IgD-negative memory B cell (primary cell): Measurements from ENCODE around the gene COX4I2. TPM values are rescaled to one million over a fixed set of nuclear protein-coding genes. Genes with fewer than 3 reads are reported as not detected.
"Not testable (repeated sequence)": the region's sequence is repeated elsewhere in the genome, so short reads cannot be mapped to it uniquely, and the experiment has no call there.

Experiments used
- H3K27ac Mint-ChIP-seq, 3 donors: one replicate each; pipeline ENCODE4 v1.8.0; 2020 to 2022; ENCODE audit warnings: mild to moderate bottlenecking in 3 of 3, mixed read lengths in 3 of 3, moderate library complexity in 1 of 3
- H3K27me3 Mint-ChIP-seq: one replicate; pipeline ENCODE4 v1.8.0; 2021; ENCODE audit warnings: mixed read lengths
- H3K36me3 Mint-ChIP-seq: one replicate; pipeline ENCODE4 v1.8.0; 2020; ENCODE audit warnings: mild to moderate bottlenecking, mixed read lengths
- H3K4me1 Mint-ChIP-seq, 3 donors: one replicate each; pipeline ENCODE4 v1.8.0; 2020 to 2022; ENCODE audit warnings: mixed read lengths in 3 of 3, mild to moderate bottlenecking in 1 of 3
- H3K4me3 Mint-ChIP-seq, 4 donors: one replicate each; pipeline ENCODE4 v1.8.0; 2020 to 2022; ENCODE audit warnings: mild to moderate bottlenecking in 4 of 4, mixed read lengths in 4 of 4, moderate library complexity in 3 of 4
- H3K9me3 Mint-ChIP-seq, 3 donors: one replicate each; pipeline ENCODE4 v1.8.0; 2020 to 2021; ENCODE audit warnings: mixed read lengths in 3 of 3, mild to moderate bottlenecking in 1 of 3
- polyA plus RNA-seq: library from polyadenylated mRNA; unstranded; fragments of 300-500 nt; fragmentation: Illumina TruSeq; gene quantifications from one replicate; pipeline ENCODE4 v1.2.3, GENCODE V29; 2021

Gene COX4I2
- polyA plus RNA-seq, 1 donor from 2014 or later: 0.38 TPM

GRCh38 chr20:31630187-31630790, 7.4 kb upstream of the COX4I2 start:
- peaks cover 3 to 4% (median 3%) of the 10 kb centered on the region in 3 donors for H3K4me1 Mint-ChIP-seq
- H3K4me3 Mint-ChIP-seq: no peak overlapping the region
- H3K36me3 Mint-ChIP-seq: no peaks in the 10 kb centered on the region
- H3K27ac Mint-ChIP-seq: no peak overlapping the region
- peaks cover 3% of the 10 kb centered on the region for H3K27me3 Mint-ChIP-seq
- no peaks in the 10 kb centered on the region for H3K9me3 Mint-ChIP-seq

- no peak overlapping the region for H3K27ac Mint-ChIP-seq
- H3K27me3 Mint-ChIP-seq: peaks cover 3% of the 10 kb centered on the region
- peaks cover 0 to under 1% (median 0%) of the 10 kb centered on the region in 3 donors for H3K4me1 Mint-ChIP-seq
- H3K36me3 Mint-ChIP-seq: no peaks in the 10 kb centered on the region
- H3K9me3 Mint-ChIP-seq: no peaks in the 10 kb centered on the region
- no peak overlapping the region for H3K4me3 Mint-ChIP-seq
These were observed 5.0 kb upstream of the COX4I2 start for GRCh38 chr20:31632548-31633338.

- Mint-ChIP-seq H3K9me3 (no peaks in the 10 kb centered on the region), H3K4me3 (no peak overlapping the region), H3K36me3 (no peaks in the 10 kb centered on the region), H3K27ac (no peak overlapping the region), H3K4me1 (no peaks in the 10 kb centered on the region), H3K27me3 (peaks cover 3% of the 10 kb centered on the region)
These were observed 4.3 kb upstream of the COX4I2 start for GRCh38 chr20:31633339-31633914.

GRCh38 chr20:31638317-31638716, 605 bp downstream of the COX4I2 start:
- Mint-ChIP-seq H3K36me3 (no peaks in the 10 kb centered on the region), H3K4me1 (peaks cover 0 to 3% (median 0%) of the 10 kb centered on the region in 3 donors), H3K27me3 (peaks cover 11% of the 10 kb centered on the region), H3K27ac (no peak overlapping the region), H3K4me3 (no peak overlapping the region), H3K9me3 (no peaks in the 10 kb centered on the region)

- peaks cover 14% of the 10 kb centered on the region for H3K27me3 Mint-ChIP-seq
- no peak overlapping the region for H3K4me3 Mint-ChIP-seq
- no peaks in the 10 kb centered on the region for H3K36me3 Mint-ChIP-seq
- H3K4me1 Mint-ChIP-seq: peaks cover 0 to 3% (median 0%) of the 10 kb centered on the region in 3 donors
- H3K27ac Mint-ChIP-seq: no peak overlapping the region
- H3K9me3 Mint-ChIP-seq: no peaks in the 10 kb centered on the region
These were observed 1.1 kb downstream of the COX4I2 start for GRCh38 chr20:31638816-31639215.

GRCh38 chr20:31640259-31640658, 2.5 kb downstream of the COX4I2 start:
- Mint-ChIP-seq H3K4me1 (peaks cover 0 to 3% (median 0%) of the 10 kb centered on the region in 3 donors), H3K4me3 (no peak overlapping the region), H3K27me3 (peaks cover 11% of the 10 kb centered on the region), H3K9me3 (no peaks in the 10 kb centered on the region), H3K36me3 (no peaks in the 10 kb centered on the region), H3K27ac (no peak overlapping the region)

GRCh38 chr20:31641391-31641790, 3.7 kb downstream of the COX4I2 start:
- Mint-ChIP-seq H3K36me3 (no peaks in the 10 kb centered on the region), H3K4me1 (peaks cover 0 to 3% (median 0%) of the 10 kb centered on the region in 3 donors), H3K27me3 (peaks cover 11% of the 10 kb centered on the region), H3K27ac (no peak overlapping the region), H3K9me3 (no peaks in the 10 kb centered on the region), H3K4me3 (no peak overlapping the region)

- H3K9me3 Mint-ChIP-seq: no peaks in the 10 kb centered on the region
- peaks cover 0 to 3% (median 0%) of the 10 kb centered on the region in 3 donors for H3K4me1 Mint-ChIP-seq
- H3K36me3 Mint-ChIP-seq: no peaks in the 10 kb centered on the region
- no peak overlapping the region for H3K4me3 Mint-ChIP-seq
- H3K27ac Mint-ChIP-seq: no peak overlapping the region
- peaks cover 11% of the 10 kb centered on the region for H3K27me3 Mint-ChIP-seq
These were observed 5.1 kb downstream of the COX4I2 start for GRCh38 chr20:31642837-31643236.

- Mint-ChIP-seq H3K27ac (no peak overlapping the region), H3K27me3 (peaks cover 11% of the 10 kb centered on the region), H3K4me1 (peaks cover 0 to 3% (median 0%) of the 10 kb centered on the region in 3 donors), H3K36me3 (no peaks in the 10 kb centered on the region), H3K4me3 (no peak overlapping the region), H3K9me3 (no peaks in the 10 kb centered on the region)
These were observed 5.8 kb downstream of the COX4I2 start for GRCh38 chr20:31643522-31643921.

GRCh38 chr20:31644701-31645100, 7.0 kb downstream of the COX4I2 start:
- Mint-ChIP-seq H3K36me3 (no peaks in the 10 kb centered on the region), H3K27me3 (peaks cover 5% of the 10 kb centered on the region)

GRCh38 chr20:31648104-31648503, 10.4 kb downstream of the COX4I2 start:
- H3K27ac Mint-ChIP-seq, H3K9me3 Mint-ChIP-seq, H3K4me3 Mint-ChIP-seq, H3K4me1 Mint-ChIP-seq, H3K36me3 Mint-ChIP-seq, H3K27me3 Mint-ChIP-seq: not testable (repeated sequence)

More at GRCh38 chr20:31644701-31645100, 7.0 kb downstream of the COX4I2 start:
- no peaks in the 10 kb centered on the region for H3K9me3 Mint-ChIP-seq
- H3K27ac Mint-ChIP-seq: no peak overlapping the region
- peak overlapping the region in 1 of 4 donors; percentile 65 for H3K4me3 Mint-ChIP-seq
- peaks cover 0 to 3% (median 2%) of the 10 kb centered on the region in 3 donors for H3K4me1 Mint-ChIP-seq

- H3K27ac Mint-ChIP-seq: peak overlapping the region in 1 of 3 donors; percentile 25
- H3K36me3 Mint-ChIP-seq: peaks cover 2% of the 10 kb centered on the region
- no peaks in the 10 kb centered on the region for H3K27me3 Mint-ChIP-seq
- peaks cover 4 to 7% (median 7%) of the 10 kb centered on the region in 3 donors for H3K4me1 Mint-ChIP-seq
- H3K4me3 Mint-ChIP-seq: peak overlapping the region in 1 of 4 donors; percentile 33
- H3K9me3 Mint-ChIP-seq: no peaks in the 10 kb centered on the region
These were observed 15.2 kb downstream of the COX4I2 start for GRCh38 chr20:31652917-31653396.

GRCh38 chr20:31653561-31653960, 15.8 kb downstream of the COX4I2 start:
- Mint-ChIP-seq H3K9me3 (no peaks in the 10 kb centered on the region), H3K27ac (no peak overlapping the region), H3K4me3 (no peak overlapping the region), H3K4me1 (peaks cover 4 to 7% (median 7%) of the 10 kb centered on the region in 3 donors), H3K36me3 (peaks cover 2% of the 10 kb centered on the region), H3K27me3 (no peaks in the 10 kb centered on the region)

- peaks cover 2% of the 10 kb centered on the region for H3K36me3 Mint-ChIP-seq
- H3K4me1 Mint-ChIP-seq: peaks cover 4 to 7% (median 7%) of the 10 kb centered on the region in 3 donors
- no peak overlapping the region for H3K27ac Mint-ChIP-seq
- no peak overlapping the region for H3K4me3 Mint-ChIP-seq
- H3K9me3 Mint-ChIP-seq: no peaks in the 10 kb centered on the region
- H3K27me3 Mint-ChIP-seq: no peaks in the 10 kb centered on the region
These were observed 16.8 kb downstream of the COX4I2 start for GRCh38 chr20:31654534-31654933.

GRCh38 chr20:31661625-31662371, 24.1 kb downstream of the COX4I2 start:
- Mint-ChIP-seq H3K4me3 (peak overlapping the region; percentile 77 to 92 (median 86)), H3K9me3 (no peaks in the 10 kb centered on the region), H3K27ac (peak overlapping the region in 2 of 3 donors; percentile 82 to 90), H3K27me3 (no peaks in the 10 kb centered on the region), H3K36me3 (no peaks in the 10 kb centered on the region), H3K4me1 (peaks cover 12 to 20% (median 13%) of the 10 kb centered on the region in 3 donors)
